GM12892 (cell line): ENCODE data around the gene SAP130.

Source experiments
- POLR2A ChIP-seq: IDR thresholded peaks from 2 replicates; pipeline ENCODE4 v1.6.1; 2011; ENCODE audit warnings: low read depth, low read length, control low read depth
- POLR2AphosphoS5 ChIP-seq: IDR thresholded peaks from 2 replicates; pipeline ENCODE4 v1.6.1; 2011; ENCODE audit warnings: low read depth, low read length, control low read depth
- TAF1 ChIP-seq: IDR thresholded peaks from 2 replicates; pipeline ENCODE4 v1.6.1; 2011; ENCODE audit warnings: low read depth, mild to moderate bottlenecking, control low read depth, low read length, borderline replicate concordance

DNA sequence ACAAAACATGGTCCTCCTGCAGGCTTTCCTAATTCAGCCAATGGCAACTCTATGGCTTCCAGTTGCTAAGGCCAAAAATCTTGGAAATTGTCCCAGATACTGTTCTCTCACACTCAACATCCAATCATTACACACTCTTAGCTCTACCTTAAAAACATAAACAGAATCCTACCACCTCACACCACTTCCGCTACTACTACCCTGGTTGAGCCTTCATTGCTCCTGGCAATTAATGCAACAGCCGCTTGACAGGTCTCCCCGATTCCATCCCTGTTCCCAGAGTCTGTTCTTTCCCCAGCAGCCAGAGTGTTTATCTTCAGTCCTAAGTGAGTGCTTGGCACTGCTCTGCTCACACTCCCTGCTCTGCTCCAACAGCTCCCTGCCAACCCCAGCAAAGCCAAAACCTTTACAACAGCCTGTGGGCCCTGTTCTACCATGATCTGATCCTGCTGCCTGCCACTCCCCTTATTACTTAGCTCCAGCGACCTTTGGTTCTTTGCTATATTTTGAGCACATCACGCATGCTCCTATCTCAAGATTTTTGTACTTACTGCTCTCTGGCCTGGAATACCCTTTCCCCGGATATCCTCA lies 74.6 kb downstream of the SAP130 start:
- no peak for TF ChIP-seq POLR2AphosphoS5
- TF ChIP-seq POLR2A, result no peak
- TF ChIP-seq TAF1, result no peak
